ENCODE measurements around the gene NUP133.

DNA sequence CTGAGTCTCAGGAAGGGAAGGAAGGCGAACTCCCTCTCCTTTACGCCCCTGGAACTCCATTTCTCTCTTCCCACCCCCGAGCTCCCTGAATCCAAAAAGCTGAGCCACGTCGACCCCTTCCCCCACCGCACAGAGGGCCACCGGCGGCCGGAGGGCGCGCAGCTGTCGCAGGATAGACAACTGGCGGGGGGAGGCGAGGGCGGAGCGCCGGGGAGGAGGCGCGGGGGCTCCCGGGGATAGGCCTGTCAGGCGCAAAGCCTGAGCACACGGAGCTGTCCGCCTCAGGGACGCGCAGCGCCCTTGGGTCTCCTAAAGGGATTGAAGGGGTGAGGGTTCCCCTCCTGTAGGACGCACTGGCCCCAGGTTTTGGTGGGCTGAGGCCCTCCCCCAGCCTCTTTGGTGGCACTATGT lies 73.5 kb downstream of the NUP133 start:
- TF ChIP-seq CTCF (IDR thresholded peaks at IDR 0.05; ENCODE audit: low read depth, low read length, poor library complexity, severe bottlenecking) = no peak
- no peak for TF ChIP-seq EZH2phosphoT487 (IDR thresholded peaks at IDR 0.05; ENCODE audit: borderline replicate concordance, low read length)

All from DOHH2 (cell line).